22Rv1 (cell line): ENCODE measurements around the gene RBMS3.

Experiments
- ZFX ChIP-seq: fragments of 450-650 bp; IDR thresholded peaks from 2 replicates; pipeline ENCODE4 v1.6.1; 2017; ENCODE audit warnings: antibody characterized with exemption, borderline replicate concordance
- TF ChIP-seq, protein P1 (sequence below): fragments of 450-650 bp; IDR thresholded peaks from 2 replicates; pipeline ENCODE4 v1.5.1; 2017; ENCODE audit warnings: mild to moderate bottlenecking

DNA sequence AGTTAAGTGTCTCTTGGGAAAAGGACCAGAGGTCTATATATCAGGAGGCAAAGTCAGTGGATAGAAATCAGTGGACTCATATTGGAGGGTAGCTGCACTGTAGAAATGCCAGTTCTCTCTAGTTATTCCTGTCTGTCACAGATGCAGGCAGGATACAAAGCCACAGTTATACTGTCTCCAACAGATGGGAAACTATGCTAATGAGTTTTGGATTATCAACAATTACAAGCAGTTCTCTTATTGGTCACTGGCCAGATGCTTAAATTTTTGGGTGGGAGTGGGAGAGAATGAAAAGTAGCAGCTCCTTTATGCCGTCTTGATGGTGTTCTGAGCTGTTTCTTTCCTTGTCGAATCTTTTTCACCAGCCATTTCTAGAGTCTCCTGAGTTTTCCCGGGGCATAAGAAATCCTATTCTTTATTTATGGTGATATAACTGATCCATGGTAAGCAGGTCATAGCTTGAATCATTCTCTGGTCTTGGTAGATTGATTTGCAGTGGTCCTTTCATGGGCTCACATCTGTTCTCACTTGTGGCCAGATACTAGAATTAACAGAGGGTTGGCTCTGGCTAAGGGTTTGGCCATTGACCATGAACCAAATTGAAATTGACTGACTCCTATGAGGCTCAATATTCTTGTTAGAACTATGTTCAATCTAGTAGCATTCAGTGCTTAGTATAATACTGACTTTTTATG lies 44.6 kb upstream of the RBMS3 start:
- TF ChIP-seq, protein P1, sequence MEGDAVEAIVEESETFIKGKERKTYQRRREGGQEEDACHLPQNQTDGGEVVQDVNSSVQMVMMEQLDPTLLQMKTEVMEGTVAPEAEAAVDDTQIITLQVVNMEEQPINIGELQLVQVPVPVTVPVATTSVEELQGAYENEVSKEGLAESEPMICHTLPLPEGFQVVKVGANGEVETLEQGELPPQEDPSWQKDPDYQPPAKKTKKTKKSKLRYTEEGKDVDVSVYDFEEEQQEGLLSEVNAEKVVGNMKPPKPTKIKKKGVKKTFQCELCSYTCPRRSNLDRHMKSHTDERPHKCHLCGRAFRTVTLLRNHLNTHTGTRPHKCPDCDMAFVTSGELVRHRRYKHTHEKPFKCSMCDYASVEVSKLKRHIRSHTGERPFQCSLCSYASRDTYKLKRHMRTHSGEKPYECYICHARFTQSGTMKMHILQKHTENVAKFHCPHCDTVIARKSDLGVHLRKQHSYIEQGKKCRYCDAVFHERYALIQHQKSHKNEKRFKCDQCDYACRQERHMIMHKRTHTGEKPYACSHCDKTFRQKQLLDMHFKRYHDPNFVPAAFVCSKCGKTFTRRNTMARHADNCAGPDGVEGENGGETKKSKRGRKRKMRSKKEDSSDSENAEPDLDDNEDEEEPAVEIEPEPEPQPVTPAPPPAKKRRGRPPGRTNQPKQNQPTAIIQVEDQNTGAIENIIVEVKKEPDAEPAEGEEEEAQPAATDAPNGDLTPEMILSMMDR = no peak
- no peak for TF ChIP-seq ZFX
